ENCODE results near the gene TRNP1.

DNA sequence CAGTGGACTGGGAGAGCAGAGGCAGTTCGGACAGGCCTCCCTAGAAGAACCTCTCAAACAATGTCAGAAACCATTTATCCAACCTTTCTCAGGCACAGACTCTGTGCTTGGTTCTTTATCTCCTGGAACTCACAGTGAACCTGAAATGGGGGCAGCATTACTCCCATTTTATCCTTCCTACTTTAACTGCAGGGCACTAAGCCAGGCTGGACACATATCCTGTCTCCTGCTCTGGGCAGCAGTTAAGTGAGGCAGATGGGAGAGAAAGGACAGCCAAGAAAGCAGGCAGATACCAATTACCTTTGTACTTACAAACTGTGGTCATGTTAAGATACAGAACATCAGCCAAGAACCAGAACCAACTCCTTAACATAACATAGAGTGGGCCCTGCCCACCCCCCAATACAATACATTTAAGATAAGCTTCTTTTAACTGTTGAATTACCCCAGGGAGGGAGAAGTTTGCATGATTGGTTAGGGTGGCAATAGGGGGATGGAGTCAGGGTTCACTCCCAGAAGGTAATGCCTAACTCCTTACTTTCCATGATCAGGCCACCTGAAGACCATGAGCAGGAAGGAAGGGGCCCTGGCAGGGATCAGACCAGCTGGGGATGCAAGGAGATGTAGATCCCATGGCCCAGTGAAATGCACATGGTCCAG lies 44.1 kb upstream of the TRNP1 start:
- TF ChIP-seq POLR2AphosphoS5 (IDR thresholded peaks at IDR 0.05; ENCODE audit: low read depth, low read length) (no peak), POLR2A (IDR thresholded peaks at IDR 0.05; ENCODE audit: low read depth, low read length) (no peak), TAF1 (IDR thresholded peaks at IDR 0.05; ENCODE audit: borderline replicate concordance, low read depth, low read length) (no peak)

Data from GM12892 (cell line).